ENCODE data around the gene GRM3. TPM values are rescaled to one million over a fixed set of nuclear protein-coding genes. Genes with fewer than 3 reads are reported as not detected.

The GRM3 gene
- polyA plus RNA-seq, 2 of the 4 experiments (the other 2 are of a cell fraction), result not detected

GRCh38 chr7:86846494-86847190 is 202.9 kb downstream of the GRM3 start:
- no peak overlapping the region for H3K4me3 ChIP-seq
- CTCF ChIA-PET, result no interaction called here
- H3K4me2 ChIP-seq, result no peak overlapping the region
- H3K9me3 ChIP-seq, result no peaks in the 10 kb centered on the region
- DNase-seq (ENCODE audit: low read depth in 1 of 2, low spot score in 1 of 2), result peak in 1 of 2 experiments; percentile 41
- WGBS (ENCODE audit: missing lambda C conversion rate), result 1% methylated on average over 3 of the region's 3 CpGs
- POLR2A ChIA-PET, result no interaction called here
- no peaks in the 10 kb centered on the region for H3K4me1 ChIP-seq
- no peak for ATAC-seq
- FAIRE-seq, result no peak
- no peak for TF ChIP-seq JUNB (IDR thresholded peaks at IDR 0.05)
- no peak for TF ChIP-seq ZSCAN20 (CRISPR knock-in tag; IDR thresholded peaks at IDR 0.05)
- TF ChIP-seq EHF (CRISPR knock-in tag; IDR thresholded peaks at IDR 0.05), result no peak
- no peak for TF ChIP-seq CEBPB (IDR thresholded peaks at IDR 0.05)
- TF ChIP-seq, protein P1, sequence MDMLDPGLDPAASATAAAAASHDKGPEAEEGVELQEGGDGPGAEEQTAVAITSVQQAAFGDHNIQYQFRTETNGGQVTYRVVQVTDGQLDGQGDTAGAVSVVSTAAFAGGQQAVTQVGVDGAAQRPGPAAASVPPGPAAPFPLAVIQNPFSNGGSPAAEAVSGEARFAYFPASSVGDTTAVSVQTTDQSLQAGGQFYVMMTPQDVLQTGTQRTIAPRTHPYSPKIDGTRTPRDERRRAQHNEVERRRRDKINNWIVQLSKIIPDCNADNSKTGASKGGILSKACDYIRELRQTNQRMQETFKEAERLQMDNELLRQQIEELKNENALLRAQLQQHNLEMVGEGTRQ (IDR thresholded peaks at IDR 0.05), result no peak
- no peak for TF ChIP-seq HMGXB4 (CRISPR knock-in tag; IDR thresholded peaks at IDR 0.05; ENCODE audit: borderline replicate concordance)
- TF ChIP-seq NFE2L2 (conservative IDR thresholded peaks at IDR 0.05; ENCODE audit: low read length), result no peak
- TF ChIP-seq, protein P2, sequence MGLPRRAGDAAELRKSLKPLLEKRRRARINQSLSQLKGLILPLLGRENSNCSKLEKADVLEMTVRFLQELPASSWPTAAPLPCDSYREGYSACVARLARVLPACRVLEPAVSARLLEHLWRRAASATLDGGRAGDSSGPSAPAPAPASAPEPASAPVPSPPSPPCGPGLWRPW (IDR thresholded peaks at IDR 0.05), result no peak
- TF ChIP-seq, protein P3, sequence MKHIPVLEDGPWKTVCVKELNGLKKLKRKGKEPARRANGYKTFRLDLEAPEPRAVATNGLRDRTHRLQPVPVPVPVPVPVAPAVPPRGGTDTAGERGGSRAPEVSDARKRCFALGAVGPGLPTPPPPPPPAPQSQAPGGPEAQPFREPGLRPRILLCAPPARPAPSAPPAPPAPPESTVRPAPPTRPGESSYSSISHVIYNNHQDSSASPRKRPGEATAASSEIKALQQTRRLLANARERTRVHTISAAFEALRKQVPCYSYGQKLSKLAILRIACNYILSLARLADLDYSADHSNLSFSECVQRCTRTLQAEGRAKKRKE (CRISPR knock-in tag; IDR thresholded peaks at IDR 0.05; ENCODE audit: low read depth), result no peak
- TF ChIP-seq RNF2 (IDR thresholded peaks at IDR 0.05; ENCODE audit: borderline replicate concordance, low read depth), result no peak
- no peak overlapping the region for H3K27ac ChIP-seq

GRCh38 chr7:86848226-86848625 is 204.5 kb downstream of the GRM3 start:
- Histone ChIP-seq H3K4me3 (no peak overlapping the region), H3K4me2 (no peak overlapping the region), H3K9me3 (no peaks in the 10 kb centered on the region), H3K4me1 (no peaks in the 10 kb centered on the region), H3K27ac (no peak overlapping the region)
- TF ChIP-seq ZC3H11A (IDR thresholded peaks at IDR 0.05), result no peak
- no peak for TF ChIP-seq CHD2 (IDR thresholded peaks at IDR 0.05; ENCODE audit: low read length, partially characterized antibody)
- no peak for TF ChIP-seq EHF (CRISPR knock-in tag; IDR thresholded peaks at IDR 0.05)
- no peak for TF ChIP-seq CBX8 (IDR thresholded peaks at IDR 0.05)
- no peak for TF ChIP-seq SMC3 (IDR thresholded peaks at IDR 0.05)
- no peak for TF ChIP-seq CBX2 (IDR thresholded peaks at IDR 0.05; ENCODE audit: borderline replicate concordance, low read depth)
- no peak for TF ChIP-seq ZSCAN20 (CRISPR knock-in tag; IDR thresholded peaks at IDR 0.05)
- no peak for TF ChIP-seq CHD4 (IDR thresholded peaks at IDR 0.05; ENCODE audit: borderline replicate concordance)
- no peak for TF ChIP-seq JUNB (IDR thresholded peaks at IDR 0.05)
- TF ChIP-seq EP300 (IDR thresholded peaks at IDR 0.05), result no peak
- no peak for TF ChIP-seq FOSB (CRISPR knock-in tag; IDR thresholded peaks at IDR 0.05)
- TF ChIP-seq, protein P4, sequence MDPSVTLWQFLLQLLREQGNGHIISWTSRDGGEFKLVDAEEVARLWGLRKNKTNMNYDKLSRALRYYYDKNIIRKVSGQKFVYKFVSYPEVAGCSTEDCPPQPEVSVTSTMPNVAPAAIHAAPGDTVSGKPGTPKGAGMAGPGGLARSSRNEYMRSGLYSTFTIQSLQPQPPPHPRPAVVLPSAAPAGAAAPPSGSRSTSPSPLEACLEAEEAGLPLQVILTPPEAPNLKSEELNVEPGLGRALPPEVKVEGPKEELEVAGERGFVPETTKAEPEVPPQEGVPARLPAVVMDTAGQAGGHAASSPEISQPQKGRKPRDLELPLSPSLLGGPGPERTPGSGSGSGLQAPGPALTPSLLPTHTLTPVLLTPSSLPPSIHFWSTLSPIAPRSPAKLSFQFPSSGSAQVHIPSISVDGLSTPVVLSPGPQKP (IDR thresholded peaks at IDR 0.05; ENCODE audit: low read depth, low read length), result no peak
- no peak for TF ChIP-seq TFCP2L1 (CRISPR knock-in tag; IDR thresholded peaks at IDR 0.05)
- TF ChIP-seq JUN (IDR thresholded peaks at IDR 0.05), result no peak
- TF ChIP-seq RARB (CRISPR knock-in tag; IDR thresholded peaks at IDR 0.05), result no peak
- no peak for TF ChIP-seq MYC (IDR thresholded peaks at IDR 0.05; ENCODE audit: borderline replicate concordance, low read length)
- TF ChIP-seq HDAC2 (IDR thresholded peaks at IDR 0.05), result no peak
- TF ChIP-seq MAFK (IDR thresholded peaks at IDR 0.05; ENCODE audit: partially characterized antibody), result no peak
- no peak for TF ChIP-seq FOXS1 (CRISPR knock-in tag; IDR thresholded peaks at IDR 0.05)
- POLR2A ChIA-PET, result no interaction called here
- CTCF ChIA-PET, result no interaction called here
- FAIRE-seq (no peak), ATAC-seq (no peak), DNase-seq (ENCODE audit: low read depth in 1 of 2, low spot score in 1 of 2) (no peak)
- 13% methylated on average over 2 of the region's 2 CpGs for WGBS (ENCODE audit: missing lambda C conversion rate)

Measured in A549 (cell line).